ENCODE measurements around the gene LHX2.

DNA sequence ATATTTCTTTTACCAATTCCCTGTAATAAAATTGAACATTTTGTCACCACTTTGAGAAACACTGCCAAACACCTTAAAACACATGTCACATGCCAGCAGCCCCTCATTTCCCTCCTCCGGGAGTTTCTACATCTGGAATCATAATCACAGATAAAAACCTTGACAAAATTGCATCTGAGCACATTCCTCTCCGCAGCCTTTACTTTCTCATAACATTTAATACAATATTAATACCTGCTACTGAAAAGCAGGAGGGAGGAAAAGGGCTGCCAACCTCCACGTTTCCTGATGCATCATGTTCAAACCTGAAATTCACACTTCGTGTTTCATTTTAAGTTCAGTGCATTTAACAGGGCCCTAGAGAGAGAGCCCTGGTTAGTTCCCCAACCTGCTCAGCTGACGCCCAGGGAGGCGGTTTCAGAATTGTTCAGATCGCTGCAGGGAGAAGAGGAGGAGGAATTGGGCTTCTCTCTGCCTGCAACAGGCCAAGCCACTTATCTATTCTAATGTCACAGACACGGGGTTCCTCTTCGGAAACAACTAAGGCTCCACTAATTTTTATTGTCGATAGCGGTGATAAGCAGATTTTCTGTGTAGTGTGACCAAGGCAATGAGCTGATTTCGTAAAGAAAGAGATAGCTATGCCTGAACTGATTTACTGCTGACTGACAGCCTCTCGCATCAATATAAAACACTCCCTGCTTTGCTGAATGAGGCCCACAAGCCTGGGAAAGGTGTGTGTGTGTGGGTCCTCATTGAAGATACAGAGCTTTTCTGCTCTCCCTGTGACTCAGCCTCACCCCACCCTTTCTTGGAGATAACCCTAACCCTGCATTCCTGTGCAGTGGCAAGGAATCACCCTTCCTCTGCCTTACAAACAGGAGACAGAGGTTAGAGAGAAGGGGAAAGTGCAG, 4.9 kb upstream of the LHX2 start:
- TF ChIP-seq POLR2A (IDR thresholded peaks at IDR 0.05; ENCODE audit: low read depth, low read length) (no peak), MXI1 (IDR thresholded peaks at IDR 0.05; ENCODE audit: borderline replicate concordance, low read depth, low read length) (no peak), RCOR1 (IDR thresholded peaks at IDR 0.05; ENCODE audit: insufficient replicate concordance, low read length) (no peak), NFE2L2 (IDR thresholded peaks at IDR 0.05; ENCODE audit: low read depth, low read length) (no peak), SMC3 (IDR thresholded peaks at IDR 0.05; ENCODE audit: low read depth, low read length) (no peak), MAZ (IDR thresholded peaks at IDR 0.05; ENCODE audit: borderline replicate concordance, low read depth, low read length) (no peak), RAD21 (IDR thresholded peaks at IDR 0.05; ENCODE audit: low read length) (no peak), MAFK (IDR thresholded peaks at IDR 0.05; ENCODE audit: low read depth, low read length) (no peak)
- TF ChIP-seq, protein P1, sequence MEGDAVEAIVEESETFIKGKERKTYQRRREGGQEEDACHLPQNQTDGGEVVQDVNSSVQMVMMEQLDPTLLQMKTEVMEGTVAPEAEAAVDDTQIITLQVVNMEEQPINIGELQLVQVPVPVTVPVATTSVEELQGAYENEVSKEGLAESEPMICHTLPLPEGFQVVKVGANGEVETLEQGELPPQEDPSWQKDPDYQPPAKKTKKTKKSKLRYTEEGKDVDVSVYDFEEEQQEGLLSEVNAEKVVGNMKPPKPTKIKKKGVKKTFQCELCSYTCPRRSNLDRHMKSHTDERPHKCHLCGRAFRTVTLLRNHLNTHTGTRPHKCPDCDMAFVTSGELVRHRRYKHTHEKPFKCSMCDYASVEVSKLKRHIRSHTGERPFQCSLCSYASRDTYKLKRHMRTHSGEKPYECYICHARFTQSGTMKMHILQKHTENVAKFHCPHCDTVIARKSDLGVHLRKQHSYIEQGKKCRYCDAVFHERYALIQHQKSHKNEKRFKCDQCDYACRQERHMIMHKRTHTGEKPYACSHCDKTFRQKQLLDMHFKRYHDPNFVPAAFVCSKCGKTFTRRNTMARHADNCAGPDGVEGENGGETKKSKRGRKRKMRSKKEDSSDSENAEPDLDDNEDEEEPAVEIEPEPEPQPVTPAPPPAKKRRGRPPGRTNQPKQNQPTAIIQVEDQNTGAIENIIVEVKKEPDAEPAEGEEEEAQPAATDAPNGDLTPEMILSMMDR (conservative IDR thresholded peaks at IDR 0.05; ENCODE audit: low read depth, low read length), result no peak
